Upper lobe of right lung (tissue), 1 donor: Measurements from ENCODE around the gene KLHL9. TPM values are rescaled to one million over a fixed set of nuclear protein-coding genes. Genes with fewer than 3 reads are reported as not detected.

Experiments used
- ATAC-seq: fragments of 200-7000 bp; cut with Tn5 transposase; one replicate; pipeline ENCODE4 v1.9.1; 2020; ENCODE audit warnings: mild to moderate bottlenecking, moderate library complexity
- DNase-seq: peaks from one replicate; pipeline ENCODE4 v3.0.0-alpha.2; 2020
- H3K27ac ChIP-seq: fragments of 200-600 bp; one replicate; pipeline ENCODE4 v1.8.0; 2022
- H3K27me3 ChIP-seq: fragments of 200-600 bp; one replicate; pipeline ENCODE4 v1.8.0; 2022; ENCODE audit warnings: mild to moderate bottlenecking
- H3K36me3 ChIP-seq: fragments of 200-600 bp; one replicate; pipeline ENCODE4 v1.8.0; 2022
- H3K4me1 ChIP-seq: fragments of 200-600 bp; one replicate; pipeline ENCODE4 v1.8.0; 2022
- H3K4me3 ChIP-seq: fragments of 200-600 bp; one replicate; pipeline ENCODE4 v1.8.0; 2022; ENCODE audit warnings: mild to moderate bottlenecking
- H3K9me3 ChIP-seq: fragments of 200-600 bp; one replicate; pipeline ENCODE4 v1.8.0; 2022
- CTCF ChIP-seq: fragments of 200-600 bp; IDR thresholded peaks from one replicate; pipeline ENCODE4 v1.8.0; 2022; ENCODE audit warnings: antibody characterized with exemption
- intact Hi-C: fragments of 100-400 bp; cut with DNase I; formaldehyde crosslinking; loops from one replicate; pipeline ENCODE4 v1.11.0; 2022
- total RNA-seq: library from RNA; stranded (reverse); fragmentation: NEBNext Ultra II Directional; extraction: Animal tissue kit (Norgen Biotek cat#: 25700); gene quantifications from one replicate; pipeline ENCODE4 v1.2.1, GENCODE V29; 2021
- donor health status: DM: no; HTN: yes; CAD: no; lungs with severe emphysema.

The KLHL9 gene
- total RNA-seq, 1 donor from 2014 or later: 22.2 TPM

DNA sequence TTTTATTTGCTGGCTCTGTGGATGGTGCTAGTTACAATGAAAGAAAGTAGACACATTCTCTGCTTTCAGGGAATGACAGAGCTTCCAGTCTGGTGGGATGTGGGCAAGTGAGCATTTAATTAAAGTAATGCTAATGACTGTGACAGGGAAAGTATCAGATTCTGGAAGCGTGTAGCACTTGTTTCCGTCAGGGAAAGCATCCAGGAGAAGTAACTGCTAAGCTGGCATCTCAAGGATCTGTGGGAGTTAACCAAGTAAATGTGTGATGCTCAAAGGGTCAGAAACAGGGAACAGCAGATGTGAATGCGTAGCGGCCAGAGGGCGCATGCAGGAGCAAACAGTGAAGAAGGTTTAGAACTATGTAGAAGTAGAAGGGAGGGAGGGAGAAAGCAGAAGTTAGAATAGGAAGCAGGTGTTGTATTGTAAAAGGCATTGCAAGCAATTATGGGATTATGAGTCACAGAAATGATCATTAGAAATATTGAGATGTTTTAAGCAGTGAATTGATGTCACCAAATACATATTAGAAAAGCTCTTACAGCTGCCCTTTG, 12.2 kb downstream of the KLHL9 start:
- DNase-seq: no peak
- peaks cover 28% of the 10 kb centered on the region for H3K36me3 ChIP-seq
- no peaks in the 10 kb centered on the region for H3K27me3 ChIP-seq
- intact Hi-C loops: no loop called here
- H3K4me3 ChIP-seq: no peak overlapping the region
- TF ChIP-seq CTCF: no peak
- ATAC-seq: no peak
- peaks cover 10% of the 10 kb centered on the region for H3K4me1 ChIP-seq
- no peaks in the 10 kb centered on the region for H3K9me3 ChIP-seq
- no peak overlapping the region for H3K27ac ChIP-seq

- intact Hi-C loops: no loop called here
- no peak for ATAC-seq
- no peak for TF ChIP-seq CTCF
- no peaks in the 10 kb centered on the region for H3K4me1 ChIP-seq
- H3K27ac ChIP-seq: no peak overlapping the region
- H3K9me3 ChIP-seq: no peaks in the 10 kb centered on the region
- H3K36me3 ChIP-seq: peaks cover 28% of the 10 kb centered on the region
- no peak overlapping the region for H3K4me3 ChIP-seq
- DNase-seq: no peak
- H3K27me3 ChIP-seq: peaks cover 7% of the 10 kb centered on the region
These were observed 14.7 kb downstream of the KLHL9 start for GRCh38 chr9:21320465-21320864.

DNA sequence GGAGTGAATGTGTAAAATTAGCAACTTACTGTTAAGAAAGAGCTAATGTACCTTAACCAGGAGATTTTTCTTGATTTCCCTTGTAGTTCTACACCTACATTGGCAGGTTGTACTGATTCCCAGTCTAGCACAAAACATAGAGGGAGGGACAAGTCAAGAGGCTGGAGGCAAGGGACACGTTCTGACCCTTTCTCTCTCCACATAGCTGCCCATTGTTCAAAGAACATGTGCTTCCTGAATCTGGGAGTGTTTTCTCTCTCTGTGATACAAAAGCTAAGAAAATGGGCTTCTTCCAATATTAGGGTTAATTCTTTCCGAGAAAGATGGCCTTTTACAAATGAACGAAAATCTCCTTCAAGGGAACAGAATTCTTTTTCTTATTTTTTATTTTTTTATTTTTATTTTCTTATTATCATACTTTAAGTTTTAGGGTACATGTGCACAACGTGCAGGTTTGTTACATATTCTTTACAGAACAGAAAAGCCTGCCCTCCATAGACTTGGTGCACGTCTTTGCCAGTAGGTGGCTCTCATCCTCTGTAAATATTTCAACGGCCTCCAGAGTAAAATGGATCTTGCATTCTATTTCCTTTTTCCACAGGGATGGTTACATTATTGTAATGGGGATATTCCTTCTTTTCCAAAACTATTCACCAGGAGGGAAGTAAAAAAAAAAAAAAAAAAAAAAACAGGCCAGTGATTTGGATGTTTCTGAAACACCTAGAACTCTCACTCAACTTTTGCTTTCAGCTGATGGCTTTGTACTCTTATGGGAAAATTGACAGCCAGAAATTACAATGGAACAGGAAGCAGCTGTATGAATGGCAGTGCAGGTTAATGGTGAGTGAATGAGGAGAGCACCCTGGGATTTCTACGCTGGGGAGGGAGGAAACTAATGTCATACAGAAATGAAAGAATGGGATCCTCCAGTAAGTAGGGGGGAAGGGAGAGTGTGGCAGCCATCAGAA, 17.0 kb downstream of the KLHL9 start:
- peak; percentile 87 for ATAC-seq
- H3K9me3 ChIP-seq: no peaks in the 10 kb centered on the region
- H3K27ac ChIP-seq: no peak overlapping the region
- no peak for DNase-seq
- H3K27me3 ChIP-seq: peaks cover 10% of the 10 kb centered on the region
- no peaks in the 10 kb centered on the region for H3K4me1 ChIP-seq
- peak; percentile 75 for TF ChIP-seq CTCF
- peaks cover 23% of the 10 kb centered on the region for H3K36me3 ChIP-seq
- no peak overlapping the region for H3K4me3 ChIP-seq
- intact Hi-C loops: no loop called here

DNA sequence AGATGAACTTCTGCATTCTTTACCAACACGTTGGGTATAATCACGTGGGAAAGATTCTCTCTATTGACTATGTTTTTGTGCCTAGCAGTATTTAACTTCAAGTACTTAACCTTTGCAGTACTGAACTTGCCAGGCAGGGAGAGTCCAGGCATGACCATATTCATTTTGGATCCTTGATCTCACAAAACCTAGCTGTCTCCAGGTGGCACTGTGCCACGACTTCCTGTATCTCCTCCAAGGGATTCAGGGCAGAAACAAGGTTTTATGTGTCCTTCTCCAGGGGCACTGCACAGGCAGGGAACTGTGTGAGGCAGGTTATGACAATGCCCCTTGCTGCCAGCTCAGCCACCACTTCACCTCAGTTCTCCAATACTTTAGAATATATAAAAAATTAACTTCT, 18.3 kb downstream of the KLHL9 start:
- intact Hi-C loops: no loop called here

More for the DNA sequence above, 18.3 kb downstream of the KLHL9 start:
- Histone ChIP-seq H3K36me3 (peaks cover 10% of the 10 kb centered on the region), H3K27me3 (peaks cover 10% of the 10 kb centered on the region), H3K4me1 (no peaks in the 10 kb centered on the region), H3K4me3 (no peak overlapping the region), H3K27ac (no peak overlapping the region), H3K9me3 (no peaks in the 10 kb centered on the region)
- no peak for ATAC-seq
- DNase-seq: no peak
- TF ChIP-seq CTCF: no peak
